Smooth muscle cell (in vitro differentiated cells): ENCODE measurements around the gene DOCK6. TPM values are rescaled to one million over a fixed set of nuclear protein-coding genes. Genes with fewer than 3 reads are reported as not detected.

Experiments used
- DNase-seq: peaks from one replicate; lab custom pipeline; 2025; ENCODE audit not compliant: unreplicated experiment; lab: John Stamatoyannopoulos, UW
- H2AFZ ChIP-seq: fragments of 200-600 bp; sonication (generic); 2 replicates; pipeline ENCODE4 v1.6.0; 2016; ENCODE audit warnings: antibody characterized with exemption, low read depth, mild to moderate bottlenecking
- H3F3A ChIP-seq: fragments of 200-600 bp; sonication (generic); 2 replicates; pipeline ENCODE4 v1.6.0; 2017; ENCODE audit warnings: antibody characterized with exemption, low read depth
- H3K27ac ChIP-seq: fragments of 200-600 bp; sonication (generic); 2 replicates; pipeline ENCODE4 v1.5.1; 2016; ENCODE audit warnings: low read depth, mild to moderate bottlenecking
- H3K27me3 ChIP-seq: fragments of 200-600 bp; sonication (generic); 2 replicates; pipeline ENCODE4 v1.6.1; 2016; ENCODE audit warnings: low read depth, mild to moderate bottlenecking
- H3K36me3 ChIP-seq: fragments of 200-600 bp; sonication (generic); 2 replicates; pipeline ENCODE4 v1.5.1; 2016; ENCODE audit warnings: low read depth
- H3K4me1 ChIP-seq: fragments of 200-600 bp; sonication (generic); 2 replicates; pipeline ENCODE4 v1.5.1; 2016; ENCODE audit warnings: low read depth
- H3K4me2 ChIP-seq: fragments of 200-600 bp; sonication (generic); 2 replicates; pipeline ENCODE4 v1.6.0; 2016; ENCODE audit warnings: mild to moderate bottlenecking
- H3K4me3 ChIP-seq: fragments of 200-600 bp; sonication (generic); 2 replicates; pipeline ENCODE4 v1.5.1; 2016; ENCODE audit warnings: mild to moderate bottlenecking
- H3K79me2 ChIP-seq: fragments of 200-600 bp; sonication (generic); 2 replicates; pipeline ENCODE4 v1.6.0; 2016; ENCODE audit warnings: low read depth, mild to moderate bottlenecking
- H3K9ac ChIP-seq: fragments of 200-600 bp; sonication (generic); 2 replicates; pipeline ENCODE4 v1.6.0; 2016; ENCODE audit warnings: low read depth
- H3K9me3 ChIP-seq: fragments of 200-600 bp; sonication (generic); replicated peaks from 2 replicates; pipeline ENCODE4 v1.5.1; 2016; ENCODE audit warnings: low read depth
- H4K20me1 ChIP-seq: fragments of 200-600 bp; sonication (generic); 2 replicates; pipeline ENCODE4 v1.6.0; 2016; ENCODE audit warnings: low read depth
- WGBS: methylation state at CpG from one replicate; pipeline ENCODE4 v1.1.7; 2016; ENCODE audit warnings: low lambda C conversion rate; 5-methylcytosine and 5-hydroxymethylcytosine counted together
- polyA plus RNA-seq: library from polyadenylated mRNA; unstranded; fragments of >200 nt; fragmentation: Nextera tagmentation; extraction: Ambion mirVana; gene quantifications from 2 replicates; pipeline ENCODE4 v1.2.1, GENCODE V29; 2016
- total RNA-seq: library from RNA; depleted of rRNA; stranded (reverse); fragments of >200 nt; gene quantifications from 2 replicates; pipeline ENCODE4 v1.2.3, GENCODE V29; 2014
- TF ChIP-seq, protein P1 (sequence below): fragments of 200-600 bp; sonication (generic); IDR thresholded peaks from 2 replicates; pipeline ENCODE4 v1.5.1; 2017; ENCODE audit warnings: borderline replicate concordance, mild to moderate bottlenecking, antibody characterized with exemption; ENCODE audit not compliant: insufficient read depth, poor library complexity, severe bottlenecking

Gene DOCK6
- total and polyA plus RNA-seq, 2 experiments from 2014 or later, result 13.8 to 14.8 TPM

DNA sequence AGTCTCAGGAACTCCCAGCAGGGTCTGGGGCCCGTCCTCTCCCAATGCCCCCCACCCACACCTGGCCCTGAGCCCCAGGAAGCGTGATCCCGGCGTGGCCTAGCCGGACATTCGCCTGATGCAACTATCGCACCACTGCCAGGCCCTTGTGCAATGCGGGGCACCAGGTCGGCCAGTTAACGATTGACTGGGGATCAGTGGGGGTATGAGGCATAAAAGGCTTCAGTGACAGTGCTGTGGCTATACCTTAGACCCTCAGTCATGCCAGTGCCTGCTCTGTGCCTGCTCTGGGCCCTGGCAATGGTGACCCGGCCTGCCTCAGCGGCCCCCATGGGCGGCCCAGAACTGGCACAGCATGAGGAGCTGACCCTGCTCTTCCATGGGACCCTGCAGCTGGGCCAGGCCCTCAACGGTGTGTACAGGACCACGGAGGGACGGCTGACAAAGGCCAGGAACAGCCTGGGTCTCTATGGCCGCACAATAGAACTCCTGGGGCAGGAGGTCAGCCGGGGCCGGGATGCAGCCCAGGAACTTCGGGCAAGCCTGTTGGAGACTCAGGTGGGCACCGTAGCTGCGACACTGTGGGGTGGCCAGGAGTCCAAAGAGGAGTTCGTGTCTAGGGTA is 22.8 kb downstream of the DOCK6 start, which contains the start of gene ANGPTL8:
Gene ANGPTL8 (plus strand): TSS at position 243 of the 624 bp plus-strand sequence. CDS start 19 bp downstream, at position 262.
- no peak for DNase-seq
- Histone ChIP-seq H3K27me3 (no peaks in the 10 kb centered on the region), H3K9ac (no peak within 1 kb of the TSS), H3K4me3 (no peak within 1 kb of the TSS), H3K4me1 (no peaks in the 10 kb centered on the region), H3K79me2 (no peaks in the 10 kb centered on the region), H3F3A (no peaks in the 10 kb centered on the region), H3K4me2 (no peak within 1 kb of the TSS), H2AFZ (no peak within 1 kb of the TSS), H4K20me1 (no peaks in the 10 kb centered on the region), H3K27ac (no peak within 1 kb of the TSS), H3K36me3 (no peaks in the 10 kb centered on the region), H3K9me3 (no peaks in the 10 kb centered on the region)
- TF ChIP-seq, protein P1, sequence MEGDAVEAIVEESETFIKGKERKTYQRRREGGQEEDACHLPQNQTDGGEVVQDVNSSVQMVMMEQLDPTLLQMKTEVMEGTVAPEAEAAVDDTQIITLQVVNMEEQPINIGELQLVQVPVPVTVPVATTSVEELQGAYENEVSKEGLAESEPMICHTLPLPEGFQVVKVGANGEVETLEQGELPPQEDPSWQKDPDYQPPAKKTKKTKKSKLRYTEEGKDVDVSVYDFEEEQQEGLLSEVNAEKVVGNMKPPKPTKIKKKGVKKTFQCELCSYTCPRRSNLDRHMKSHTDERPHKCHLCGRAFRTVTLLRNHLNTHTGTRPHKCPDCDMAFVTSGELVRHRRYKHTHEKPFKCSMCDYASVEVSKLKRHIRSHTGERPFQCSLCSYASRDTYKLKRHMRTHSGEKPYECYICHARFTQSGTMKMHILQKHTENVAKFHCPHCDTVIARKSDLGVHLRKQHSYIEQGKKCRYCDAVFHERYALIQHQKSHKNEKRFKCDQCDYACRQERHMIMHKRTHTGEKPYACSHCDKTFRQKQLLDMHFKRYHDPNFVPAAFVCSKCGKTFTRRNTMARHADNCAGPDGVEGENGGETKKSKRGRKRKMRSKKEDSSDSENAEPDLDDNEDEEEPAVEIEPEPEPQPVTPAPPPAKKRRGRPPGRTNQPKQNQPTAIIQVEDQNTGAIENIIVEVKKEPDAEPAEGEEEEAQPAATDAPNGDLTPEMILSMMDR, result no peak
- WGBS, result 96% methylated on average over 23 of the region's 23 CpGs

DNA sequence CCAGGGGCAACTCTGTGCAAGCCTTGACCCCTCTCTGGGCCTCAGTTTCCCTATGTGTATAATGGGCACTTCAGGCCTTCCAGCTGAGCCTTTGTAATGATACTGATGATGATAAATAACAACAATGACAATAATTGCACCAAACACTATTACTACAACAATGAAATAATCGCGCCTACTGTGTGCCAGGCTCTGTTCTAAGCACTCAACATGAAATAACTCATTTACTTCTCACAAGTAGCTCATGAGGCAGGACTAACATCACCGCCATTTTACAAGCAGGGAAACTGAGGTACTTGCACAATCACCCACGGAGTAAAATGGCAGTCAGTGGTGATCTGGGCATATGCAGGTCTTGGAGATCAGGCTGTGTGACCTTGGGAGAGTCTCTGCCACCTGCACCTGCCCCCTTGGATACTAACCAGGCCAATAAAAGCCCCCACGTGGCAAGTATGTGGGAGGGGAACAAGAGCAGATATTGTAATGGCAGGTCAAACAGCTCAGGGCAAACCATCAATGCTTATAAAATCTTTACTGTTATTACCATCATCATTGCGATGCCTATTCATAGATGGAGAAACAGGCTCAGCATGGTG is 23.4 kb downstream of the DOCK6 start:
- Histone ChIP-seq H3K27me3 (no peaks in the 10 kb centered on the region), H3K9ac (no peak overlapping the region), H4K20me1 (no peaks in the 10 kb centered on the region), H3K4me1 (no peaks in the 10 kb centered on the region), H2AFZ (no peak overlapping the region), H3K79me2 (no peaks in the 10 kb centered on the region), H3K36me3 (no peaks in the 10 kb centered on the region), H3K4me2 (no peak overlapping the region), H3K9me3 (no peaks in the 10 kb centered on the region), H3F3A (no peaks in the 10 kb centered on the region), H3K27ac (no peak overlapping the region), H3K4me3 (no peak overlapping the region)
- WGBS, result 95% methylated on average over 6 of the region's 6 CpGs
- TF ChIP-seq, protein P1, result no peak
- DNase-seq, result no peak

DNA sequence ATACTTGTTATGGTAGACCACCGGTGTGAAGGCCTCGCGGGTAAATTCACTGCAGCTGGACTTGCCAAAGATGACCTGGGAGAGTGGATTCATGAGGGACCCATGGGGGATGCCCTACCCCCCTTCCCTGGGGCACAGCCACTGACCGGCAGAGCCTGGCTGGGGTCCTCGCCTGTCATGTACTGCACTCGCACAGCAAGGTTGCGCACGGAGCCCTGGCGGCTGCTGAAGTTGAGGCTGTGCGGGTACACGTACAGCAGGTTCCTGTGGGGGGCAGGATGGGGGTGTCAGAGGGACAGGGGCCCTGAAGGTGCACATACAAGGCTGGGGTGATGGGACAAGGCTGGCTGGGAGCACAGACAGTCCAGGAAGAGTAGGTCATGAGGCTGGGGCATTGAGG is 24.3 kb downstream of the DOCK6 start:
- Histone ChIP-seq H4K20me1 (no peaks in the 10 kb centered on the region), H3K27ac (no peak overlapping the region), H3F3A (no peaks in the 10 kb centered on the region), H3K9me3 (no peaks in the 10 kb centered on the region), H3K9ac (no peak overlapping the region), H3K4me1 (no peaks in the 10 kb centered on the region), H2AFZ (no peak overlapping the region), H3K27me3 (no peaks in the 10 kb centered on the region), H3K79me2 (no peaks in the 10 kb centered on the region), H3K4me2 (no peak overlapping the region), H3K36me3 (no peaks in the 10 kb centered on the region), H3K4me3 (no peak overlapping the region)
- DNase-seq, result no peak
- TF ChIP-seq, protein P1, result no peak
- 97% methylated on average over 11 of the region's 11 CpGs for WGBS

DNA sequence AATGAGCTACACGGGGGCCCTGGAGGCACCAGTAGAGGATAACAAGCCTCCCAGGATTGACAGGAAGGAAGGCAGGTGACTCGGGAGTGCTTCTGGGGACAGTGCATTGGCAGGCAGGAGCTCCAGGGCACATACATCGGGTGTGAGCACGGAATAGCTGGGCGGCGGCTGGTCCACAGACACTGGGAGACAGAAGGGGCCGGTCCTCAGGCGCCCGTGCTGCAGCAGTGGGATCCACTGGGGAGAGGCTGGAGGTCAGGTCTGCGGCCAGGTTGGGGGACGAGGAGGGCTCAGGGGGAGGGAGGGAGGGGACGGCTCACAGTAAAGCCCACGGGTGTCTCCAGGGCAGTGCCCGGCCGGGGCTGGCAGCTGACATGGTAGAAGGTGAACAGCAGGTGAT is 25.0 kb downstream of the DOCK6 start:
- H3K4me3 ChIP-seq, result no peak overlapping the region
- H3K9ac ChIP-seq, result no peak overlapping the region
- TF ChIP-seq, protein P1, result no peak
- no peak for DNase-seq
- no peak overlapping the region for H3K27ac ChIP-seq
- no peaks in the 10 kb centered on the region for H3K4me1 ChIP-seq
- no peaks in the 10 kb centered on the region for H3K9me3 ChIP-seq
- no peaks in the 10 kb centered on the region for H3K36me3 ChIP-seq
- H3K4me2 ChIP-seq, result no peak overlapping the region
- H2AFZ ChIP-seq, result no peak overlapping the region
- WGBS, result 96% methylated on average over 10 of the region's 15 CpGs
- H4K20me1 ChIP-seq, result no peaks in the 10 kb centered on the region
- no peaks in the 10 kb centered on the region for H3K27me3 ChIP-seq
- H3K79me2 ChIP-seq, result no peaks in the 10 kb centered on the region
- H3F3A ChIP-seq, result no peaks in the 10 kb centered on the region
